GM08714 (cell line): Measurements from ENCODE around the gene KLK10.

Experiments used
- H3K4me3 ChIP-seq: fragments of 200-500 bp; sonication (Bioruptor generic); 2 replicates; pipeline ENCODE4 v1.5.1; 2014; ENCODE audit warnings: mild to moderate bottlenecking, low read length, inconsistent platforms
- ZNF274 ChIP-seq: IDR thresholded peaks from 2 replicates; pipeline ENCODE4 v1.6.1; 2012; ENCODE audit warnings: mild to moderate bottlenecking, low read depth, low read length

KLK10 gene

DNA sequence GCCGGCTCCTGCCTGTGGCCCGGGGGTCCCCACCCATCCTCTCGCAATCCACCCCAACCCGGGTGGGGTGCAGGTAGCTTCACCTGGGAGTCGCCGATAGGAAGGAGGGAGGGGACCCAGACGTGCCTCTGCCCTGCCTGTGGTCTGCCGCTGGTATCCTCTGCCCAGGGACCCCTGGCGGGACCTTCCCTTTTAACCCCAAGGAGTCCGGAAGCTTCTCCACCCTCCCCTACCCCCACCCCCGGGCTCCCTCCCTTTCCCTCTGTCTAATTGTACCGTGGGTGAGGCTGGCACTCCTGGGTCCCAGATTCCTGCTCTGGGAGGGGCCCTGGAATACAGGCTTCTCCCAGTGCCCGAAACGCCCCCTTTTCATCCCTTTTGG lies at the start of gene KLK10:
Gene KLK10, minus strand, starts transcription at position 166 of the 382 bp plus-strand sequence. CDS start 579 bp downstream, outside the sequence.
- TF ChIP-seq ZNF274, result no peak
- no peak within 1 kb of the TSS for H3K4me3 ChIP-seq

GRCh38 chr19:51066393-51067186 lies 47.1 kb upstream of the KLK10 start:
- no peak for TF ChIP-seq ZNF274
- no peak overlapping the region for H3K4me3 ChIP-seq

- no peak overlapping the region for H3K4me3 ChIP-seq
- TF ChIP-seq ZNF274, result no peak
These were observed 45.9 kb upstream of the KLK10 start for GRCh38 chr19:51065221-51065960.

DNA sequence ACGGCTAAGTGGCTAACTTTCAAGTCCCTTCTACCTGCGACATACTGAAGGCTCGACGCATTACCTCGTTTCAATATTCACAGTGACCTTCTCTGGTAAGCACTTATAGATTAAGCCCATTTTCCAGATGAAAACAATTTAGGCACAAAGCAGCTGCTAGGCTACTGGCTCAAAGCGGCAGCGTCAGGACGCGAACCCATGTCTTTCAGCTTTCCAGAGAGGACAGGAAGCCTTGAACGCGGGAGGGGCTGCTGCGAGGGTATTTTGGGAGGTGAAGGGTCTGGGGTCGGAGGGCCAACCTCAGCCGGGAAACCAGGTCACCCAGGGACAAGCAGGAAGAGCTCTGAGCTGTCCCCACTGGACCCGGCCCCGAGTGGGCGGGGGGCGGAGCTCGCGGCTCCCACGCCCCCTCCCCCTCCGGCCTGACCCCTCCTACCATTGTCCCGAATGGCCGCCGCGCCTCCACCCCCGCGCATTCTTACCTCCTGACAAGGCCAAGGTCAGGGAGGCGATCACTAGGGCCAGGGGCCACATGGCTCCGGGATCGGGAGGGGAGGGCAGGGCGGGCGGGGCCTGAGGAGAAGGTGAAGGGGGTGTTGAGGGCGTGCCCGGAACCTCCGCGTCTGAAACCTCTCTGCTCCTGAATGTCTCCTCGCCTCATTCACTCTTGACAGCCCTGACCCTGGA lies 45.2 kb upstream of the KLK10 start, which contains the start of gene KLK13:
Gene KLK13, minus strand, starts transcription at position 559 of the 687 bp plus-strand sequence. Its CDS starts 25 bp downstream, at position 534.
- no peak within 1 kb of the TSS for H3K4me3 ChIP-seq
- TF ChIP-seq ZNF274, result no peak

- H3K4me3 ChIP-seq, result no peak overlapping the region
- no peak for TF ChIP-seq ZNF274
These were observed 44.2 kb upstream of the KLK10 start for GRCh38 chr19:51063664-51064063.

GRCh38 chr19:51060973-51061372 lies 41.5 kb upstream of the KLK10 start:
- TF ChIP-seq ZNF274, result no peak
- no peak overlapping the region for H3K4me3 ChIP-seq

- H3K4me3 ChIP-seq, result no peak overlapping the region
- TF ChIP-seq ZNF274, result no peak
These were observed 40.8 kb upstream of the KLK10 start for GRCh38 chr19:51060336-51060735.

DNA sequence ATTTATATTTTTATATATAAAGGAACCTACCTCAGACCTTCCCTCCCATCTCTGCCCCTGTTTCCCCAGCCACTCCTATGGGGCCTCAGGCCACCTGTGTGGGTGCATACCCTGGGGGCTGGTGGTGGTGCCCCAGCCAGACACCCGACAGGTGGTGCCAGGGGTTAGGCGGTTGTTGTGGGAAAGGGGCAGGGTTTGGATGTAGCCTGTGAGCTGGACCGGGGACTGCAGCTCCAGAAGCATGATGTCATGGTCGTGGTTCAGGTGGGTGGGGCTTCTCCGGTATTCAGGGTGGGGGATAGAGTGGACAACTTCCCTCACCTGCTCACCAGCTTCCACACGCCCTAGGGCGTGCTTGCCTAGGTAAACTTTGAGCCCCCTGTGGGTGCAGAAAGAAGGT lies 40.2 kb upstream of the KLK10 start:
- TF ChIP-seq ZNF274, result no peak
- no peak overlapping the region for H3K4me3 ChIP-seq

DNA sequence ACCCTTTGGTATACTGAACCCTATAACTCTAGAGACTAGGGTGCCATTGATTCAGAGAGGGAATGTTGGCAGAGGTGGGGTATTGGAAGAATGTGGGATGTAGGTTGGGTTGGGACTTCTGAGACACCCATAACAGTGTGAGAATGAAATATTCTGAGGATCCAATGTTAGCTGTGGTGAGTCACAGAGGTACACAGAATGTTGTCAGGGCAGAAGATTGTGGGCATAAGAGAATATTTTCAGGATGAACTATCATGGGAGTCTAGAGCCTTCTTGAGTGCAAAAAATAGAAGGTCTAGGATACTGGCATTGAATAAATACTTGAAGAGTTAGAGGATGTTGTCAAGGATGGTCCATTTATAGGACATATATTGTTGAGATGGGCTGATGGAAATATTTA lies 36.4 kb upstream of the KLK10 start:
- H3K4me3 ChIP-seq, result no peak overlapping the region
- no peak for TF ChIP-seq ZNF274

DNA sequence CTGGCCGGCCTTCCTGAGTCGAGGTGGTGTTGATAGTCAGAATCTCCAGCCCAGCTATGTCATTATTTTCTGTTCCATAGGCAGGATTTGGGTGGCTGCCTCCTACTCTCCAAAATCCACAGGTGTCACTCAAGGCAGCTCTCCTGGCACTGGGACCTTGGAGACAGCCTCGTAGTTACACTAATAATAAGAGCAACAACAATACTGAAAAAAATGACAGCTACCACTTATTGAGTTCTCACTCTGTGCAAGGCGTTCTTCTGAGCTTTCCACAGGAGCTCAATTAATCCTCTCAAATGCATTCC lies 27.5 kb upstream of the KLK10 start:
- no peak for TF ChIP-seq ZNF274
- H3K4me3 ChIP-seq, result no peak overlapping the region

DNA sequence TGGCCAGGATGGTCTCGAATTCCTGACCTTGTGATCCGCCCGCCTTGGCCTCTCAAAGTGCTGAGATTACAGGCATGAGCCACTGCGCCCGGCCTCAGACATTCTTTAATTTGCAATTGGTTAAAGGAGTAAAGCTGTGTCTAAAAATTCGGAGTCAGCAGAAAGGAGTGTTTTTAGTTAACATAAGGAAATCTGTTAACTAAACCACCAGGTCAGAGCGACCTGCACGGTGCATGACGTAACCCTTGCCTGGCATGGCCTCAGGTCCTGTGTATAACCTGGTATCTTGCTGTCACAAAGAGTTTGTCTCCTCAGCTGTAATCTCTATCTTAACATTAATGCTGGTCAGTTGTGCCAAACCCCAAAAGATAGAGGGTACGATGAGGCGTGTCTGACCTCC lies 24.8 kb upstream of the KLK10 start:
- H3K4me3 ChIP-seq, result no peak overlapping the region
- no peak for TF ChIP-seq ZNF274

DNA sequence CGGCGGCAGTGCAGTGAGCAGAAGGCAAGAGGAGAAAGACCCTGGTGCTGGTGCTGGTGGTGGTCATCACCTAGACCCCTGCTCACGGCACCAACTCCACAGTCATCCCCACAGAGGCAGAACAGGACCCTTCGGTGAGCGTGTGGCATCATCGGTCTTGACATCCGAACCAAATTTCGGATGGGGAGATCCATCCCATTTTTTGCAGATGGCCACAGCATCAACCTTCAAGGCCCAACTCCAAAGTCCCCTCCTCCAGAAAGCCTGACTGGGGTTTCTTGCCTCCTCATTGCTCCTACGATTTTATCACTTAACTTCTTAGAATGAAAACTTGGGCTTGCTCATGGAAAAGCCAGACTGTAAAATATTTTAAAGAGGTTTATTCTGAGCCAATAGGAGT lies 24.0 kb upstream of the KLK10 start:
- no peak overlapping the region for H3K4me3 ChIP-seq
- TF ChIP-seq ZNF274, result no peak

- H3K4me3 ChIP-seq, result no peak overlapping the region
- no peak for TF ChIP-seq ZNF274
These were observed 20.6 kb upstream of the KLK10 start for GRCh38 chr19:51040151-51040550.

DNA sequence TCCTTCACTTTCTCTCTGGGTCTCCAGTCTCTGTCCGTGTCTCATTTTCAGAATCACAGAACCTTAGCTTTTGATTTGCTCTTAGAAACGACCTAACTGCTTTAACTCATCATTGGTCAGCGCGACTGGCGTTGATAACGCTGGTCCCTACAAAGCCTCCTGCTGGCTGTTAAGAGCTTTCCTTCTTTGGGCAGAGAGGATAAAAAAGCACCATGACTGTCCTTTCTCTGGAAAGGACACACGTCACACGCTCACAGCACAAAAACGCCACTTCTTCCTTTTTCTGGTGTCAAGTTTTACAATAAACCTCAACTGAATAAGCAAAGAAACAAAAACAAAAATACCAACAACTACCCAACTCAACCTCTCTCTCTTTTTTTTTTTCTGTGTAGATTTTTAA lies 17.0 kb upstream of the KLK10 start:
- TF ChIP-seq ZNF274, result no peak
- H3K4me3 ChIP-seq, result no peak overlapping the region

DNA sequence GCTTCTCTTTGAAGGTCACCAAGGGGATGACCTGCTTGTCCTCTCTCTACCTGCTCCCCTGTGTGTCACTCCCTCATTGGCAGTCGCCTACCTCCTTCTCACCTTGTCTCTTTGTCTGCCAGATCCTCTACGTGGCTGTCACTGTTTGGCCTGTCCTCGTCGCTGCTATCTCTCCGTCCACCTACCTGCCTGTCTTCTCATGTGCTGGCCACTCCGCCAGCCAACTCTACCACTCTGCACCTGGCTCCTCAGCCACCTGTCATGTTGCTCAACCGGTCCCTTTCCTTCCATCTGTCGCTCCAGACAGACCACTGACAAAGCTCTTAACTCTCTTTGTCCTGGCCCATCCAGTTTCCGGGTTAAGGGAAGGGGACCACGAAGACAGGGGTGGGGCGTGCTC lies 15.2 kb upstream of the KLK10 start, which contains the start of gene KLK12:
Gene KLK12, minus strand, starts transcription at position 299 of the 400 bp plus-strand sequence. CDS start 381 bp downstream, outside the sequence.
- no peak for TF ChIP-seq ZNF274
- no peak within 1 kb of the TSS for H3K4me3 ChIP-seq
